Rectal smooth muscle tissue (tissue), 1 donor: ENCODE data around the gene EPHA1.

ENCODE experiments used
- H3K27ac ChIP-seq: one replicate; pipeline ENCODE4 v1.7.0; 2013; ENCODE audit warnings: low read depth, low read length, inconsistent platforms
- H3K27me3 ChIP-seq: one replicate; pipeline ENCODE4 v1.7.0; 2013; ENCODE audit warnings: low read length; ENCODE audit not compliant: control insufficient read depth, insufficient read depth
- H3K36me3 ChIP-seq: one replicate; pipeline ENCODE4 v1.7.0; 2013; ENCODE audit warnings: low read length; ENCODE audit not compliant: control insufficient read depth, insufficient read depth
- H3K4me1 ChIP-seq: one replicate; pipeline ENCODE4 v1.7.0; 2013; ENCODE audit warnings: low read length; ENCODE audit not compliant: control insufficient read depth, insufficient read depth
- H3K4me3 ChIP-seq: one replicate; pipeline ENCODE4 v1.7.0; 2013; ENCODE audit warnings: low read length
- H3K9ac ChIP-seq: one replicate; pipeline ENCODE4 v1.7.0; 2013; ENCODE audit warnings: low read length

Gene EPHA1

DNA sequence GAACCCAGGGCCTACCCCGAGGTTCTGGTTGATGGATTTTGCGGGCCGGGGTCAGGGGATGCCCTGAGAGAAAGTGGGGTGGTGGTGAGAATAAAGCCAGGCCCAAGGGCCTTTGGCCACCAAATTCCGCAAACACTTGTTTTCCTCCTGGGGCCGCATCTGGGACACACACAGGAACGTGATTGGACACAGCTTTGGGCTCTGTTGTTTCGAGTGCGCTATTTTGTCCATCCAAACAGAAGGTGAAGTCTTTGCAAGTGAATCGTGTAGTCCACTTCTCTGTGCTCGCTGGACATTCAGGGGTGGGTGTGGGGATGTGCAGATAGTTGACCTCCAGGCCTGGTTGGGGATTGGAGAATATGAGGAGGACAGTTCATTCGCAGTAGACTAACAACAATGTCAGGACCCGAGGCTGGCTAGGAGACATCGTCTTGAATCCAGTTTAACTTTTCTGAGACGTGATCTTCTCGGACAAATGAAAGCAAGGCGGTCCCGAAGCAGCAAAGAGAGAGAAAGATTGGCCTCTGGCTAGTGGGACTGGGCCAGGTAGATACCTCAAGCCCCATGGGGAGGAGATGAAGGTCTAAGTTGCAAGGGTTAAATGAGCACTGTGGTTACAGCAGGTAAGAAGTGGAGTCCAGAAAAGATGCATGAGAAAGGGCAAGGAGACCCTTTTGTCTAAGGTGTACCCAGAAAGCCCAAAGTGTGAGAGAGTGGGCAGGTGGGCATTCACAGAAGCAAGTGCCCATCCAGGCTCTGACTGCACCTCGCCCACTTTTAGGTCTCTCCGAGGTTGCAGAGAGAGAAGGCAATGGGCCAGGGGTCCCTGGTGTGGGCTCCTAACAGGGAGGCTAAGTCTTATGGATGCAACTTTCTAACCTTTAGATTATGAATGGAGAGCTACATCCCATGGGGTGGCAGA lies 45.4 kb downstream of the EPHA1 start:
- H3K27ac ChIP-seq: no peak overlapping the region
- H3K4me1 ChIP-seq: peaks cover 4% of the 10 kb centered on the region
- H3K36me3 ChIP-seq: no peaks in the 10 kb centered on the region
- H3K27me3 ChIP-seq: peaks cover 4% of the 10 kb centered on the region
- H3K9ac ChIP-seq: no peak overlapping the region
- peak overlapping the region; percentile 21 for H3K4me3 ChIP-seq

DNA sequence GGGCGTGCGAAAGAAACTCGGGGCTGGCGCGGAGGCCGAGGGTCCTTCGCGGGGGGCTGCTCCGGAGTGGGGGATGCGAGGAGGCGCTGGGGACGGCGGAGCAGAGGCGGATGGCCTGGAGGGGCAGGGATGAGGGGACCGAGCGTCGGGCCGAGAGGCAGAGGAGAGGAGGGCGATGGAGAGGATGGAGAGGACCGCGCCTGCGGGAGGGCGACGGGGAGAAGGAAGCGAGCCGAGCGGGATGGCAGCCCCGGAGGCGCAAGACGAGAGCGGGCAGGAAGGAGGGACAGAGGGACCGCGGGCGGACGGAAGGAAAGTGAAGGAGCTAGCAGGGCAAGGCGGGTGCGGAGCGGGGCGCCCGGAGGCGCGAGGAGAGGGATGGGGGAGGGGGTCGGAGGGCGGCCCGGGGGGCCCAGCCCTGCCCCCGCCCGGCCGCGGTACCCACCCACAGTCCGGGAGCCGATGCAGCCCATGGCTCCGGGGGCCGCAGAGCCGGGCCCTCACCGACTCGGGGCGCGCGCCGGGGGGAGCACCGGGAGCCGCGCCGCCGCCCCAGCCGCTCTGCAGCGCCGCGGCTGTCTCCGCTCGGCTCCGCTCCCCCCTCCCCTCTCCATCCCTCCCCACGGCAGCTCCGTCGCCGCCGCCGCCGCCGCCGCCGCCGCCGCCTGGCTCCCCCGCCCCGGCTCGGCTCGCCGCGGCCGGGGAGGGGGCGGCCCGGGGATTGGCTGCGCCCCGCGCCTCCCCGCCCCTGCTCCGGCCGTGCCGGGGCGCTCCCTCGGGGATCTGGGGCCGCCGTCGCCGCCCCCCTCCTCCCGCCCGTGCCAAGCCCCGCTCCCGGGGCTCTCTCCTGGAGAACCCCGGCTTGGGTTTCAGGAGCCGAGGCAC lies 46.3 kb downstream of the EPHA1 start, which contains the start of gene FAM131B:
Gene FAM131B (minus strand): TSS at position 583 of the 885 bp plus-strand sequence. CDS start 110 bp downstream, at position 473.
- peaks cover 4% of the 10 kb centered on the region for H3K27me3 ChIP-seq
- no peak within 1 kb of the TSS for H3K9ac ChIP-seq
- no peak within 1 kb of the TSS for H3K27ac ChIP-seq

GRCh38 chr7:143361552-143362130 lies 47.0 kb downstream of the EPHA1 start:
- Histone ChIP-seq H3K4me1 (no peaks in the 10 kb centered on the region), H3K27ac (no peak overlapping the region), H3K36me3 (no peaks in the 10 kb centered on the region), H3K27me3 (peaks cover 4% of the 10 kb centered on the region), H3K4me3 (peak overlapping the region; percentile 71), H3K9ac (no peak overlapping the region)

More for the DNA sequence above, 46.3 kb downstream of the EPHA1 start, which contains the start of gene FAM131B:
- H3K4me1 ChIP-seq: no peaks in the 10 kb centered on the region
- no peaks in the 10 kb centered on the region for H3K36me3 ChIP-seq
- H3K4me3 ChIP-seq: peak within 1 kb of the TSS; percentile 71

- Histone ChIP-seq H3K27ac (no peak overlapping the region), H3K27me3 (peaks cover 4% of the 10 kb centered on the region), H3K9ac (no peak overlapping the region), H3K36me3 (no peaks in the 10 kb centered on the region), H3K4me1 (no peaks in the 10 kb centered on the region), H3K4me3 (no peak overlapping the region)
These were observed 47.7 kb downstream of the EPHA1 start for GRCh38 chr7:143360788-143361551.

DNA sequence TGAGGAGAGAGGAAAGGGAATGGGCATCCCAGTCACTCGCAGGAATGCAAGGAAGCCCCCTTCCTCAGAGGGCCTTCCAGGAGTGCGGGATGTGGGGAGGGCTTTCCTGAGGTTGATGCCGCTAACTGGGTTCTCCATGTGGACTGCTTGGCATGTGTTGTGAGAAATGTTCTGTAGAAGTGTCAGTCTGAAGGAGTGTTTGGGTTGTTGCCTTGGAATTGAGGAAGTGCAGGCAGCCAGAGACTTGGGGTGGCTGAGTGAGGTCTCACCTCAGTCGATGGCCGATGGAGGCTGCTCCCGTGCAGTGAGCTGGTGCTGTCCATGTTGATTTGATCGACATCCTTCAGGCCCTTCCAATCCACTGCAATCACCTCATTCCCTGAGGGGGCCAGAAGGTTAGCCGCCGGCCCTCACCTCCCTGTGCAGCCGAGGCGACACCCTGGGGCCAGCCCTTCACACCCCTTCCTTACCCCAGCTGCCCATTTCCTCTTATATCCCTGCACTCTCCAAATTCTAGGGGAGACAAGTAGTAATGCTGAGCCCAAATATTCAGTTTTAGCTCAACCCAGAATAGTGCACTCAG lies 48.8 kb downstream of the EPHA1 start:
- H3K9ac ChIP-seq: no peak overlapping the region
- peaks cover 4% of the 10 kb centered on the region for H3K27me3 ChIP-seq

DNA sequence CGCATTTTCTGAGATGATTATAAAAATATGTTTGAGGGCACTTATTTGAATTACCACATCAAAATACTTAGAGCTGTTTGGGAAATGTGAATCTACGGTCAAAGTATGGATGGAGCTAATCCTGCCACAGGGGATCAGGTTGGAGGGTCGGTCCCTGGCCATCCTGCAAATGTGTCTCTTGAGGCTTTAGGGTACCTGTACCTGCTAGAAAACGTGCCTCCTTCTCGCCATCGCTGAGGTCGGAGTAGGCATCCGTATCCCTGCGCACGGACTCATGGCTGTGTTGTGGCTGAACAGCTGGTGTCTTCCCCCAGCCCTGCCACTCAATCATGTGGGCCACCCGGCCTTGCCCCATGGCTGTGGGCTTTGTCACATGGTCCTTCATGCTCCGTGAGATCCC lies 50.0 kb downstream of the EPHA1 start:
- Histone ChIP-seq H3K27ac (no peak overlapping the region), H3K4me3 (no peak overlapping the region), H3K4me1 (no peaks in the 10 kb centered on the region), H3K36me3 (no peaks in the 10 kb centered on the region), H3K9ac (no peak overlapping the region), H3K27me3 (peaks cover 4% of the 10 kb centered on the region)

More for the DNA sequence above, 48.8 kb downstream of the EPHA1 start:
- H3K4me1 ChIP-seq: no peaks in the 10 kb centered on the region
- no peak overlapping the region for H3K4me3 ChIP-seq
- no peak overlapping the region for H3K27ac ChIP-seq
- no peaks in the 10 kb centered on the region for H3K36me3 ChIP-seq

DNA sequence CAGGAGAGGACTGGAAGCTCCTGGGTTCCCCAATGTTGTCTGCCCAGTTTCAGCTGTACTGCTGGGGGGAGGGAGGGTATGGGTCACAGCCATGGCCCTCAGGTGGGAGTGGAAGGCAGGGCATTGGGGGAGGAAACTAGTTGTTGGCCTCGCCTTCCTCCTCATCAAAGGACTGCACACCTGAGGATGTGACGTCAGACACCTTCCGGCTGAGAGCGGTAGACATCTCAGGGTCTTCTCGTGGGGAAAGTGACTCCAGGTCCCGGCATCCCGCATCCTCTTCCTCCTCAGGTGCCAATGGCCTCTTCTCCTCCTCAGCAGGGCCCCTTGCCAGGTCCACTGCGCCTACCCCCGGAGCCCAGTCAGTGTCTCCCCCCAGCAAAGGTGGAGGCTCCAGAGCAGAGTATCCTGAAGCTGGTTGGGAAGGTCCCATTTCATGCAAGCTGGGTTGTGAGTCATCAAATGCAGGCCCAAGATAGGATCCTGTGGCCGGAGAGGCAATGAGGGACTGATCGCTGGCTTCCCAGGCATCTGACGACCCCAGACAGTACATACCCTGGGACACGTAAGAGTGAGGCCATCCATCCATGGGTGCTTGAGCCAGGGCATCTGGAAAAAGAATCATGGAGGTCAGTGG lies 52.1 kb downstream of the EPHA1 start:
- Histone ChIP-seq H3K27ac (no peak overlapping the region), H3K36me3 (no peaks in the 10 kb centered on the region), H3K4me3 (no peak overlapping the region), H3K27me3 (peaks cover 4% of the 10 kb centered on the region), H3K4me1 (no peaks in the 10 kb centered on the region), H3K9ac (no peak overlapping the region)

DNA sequence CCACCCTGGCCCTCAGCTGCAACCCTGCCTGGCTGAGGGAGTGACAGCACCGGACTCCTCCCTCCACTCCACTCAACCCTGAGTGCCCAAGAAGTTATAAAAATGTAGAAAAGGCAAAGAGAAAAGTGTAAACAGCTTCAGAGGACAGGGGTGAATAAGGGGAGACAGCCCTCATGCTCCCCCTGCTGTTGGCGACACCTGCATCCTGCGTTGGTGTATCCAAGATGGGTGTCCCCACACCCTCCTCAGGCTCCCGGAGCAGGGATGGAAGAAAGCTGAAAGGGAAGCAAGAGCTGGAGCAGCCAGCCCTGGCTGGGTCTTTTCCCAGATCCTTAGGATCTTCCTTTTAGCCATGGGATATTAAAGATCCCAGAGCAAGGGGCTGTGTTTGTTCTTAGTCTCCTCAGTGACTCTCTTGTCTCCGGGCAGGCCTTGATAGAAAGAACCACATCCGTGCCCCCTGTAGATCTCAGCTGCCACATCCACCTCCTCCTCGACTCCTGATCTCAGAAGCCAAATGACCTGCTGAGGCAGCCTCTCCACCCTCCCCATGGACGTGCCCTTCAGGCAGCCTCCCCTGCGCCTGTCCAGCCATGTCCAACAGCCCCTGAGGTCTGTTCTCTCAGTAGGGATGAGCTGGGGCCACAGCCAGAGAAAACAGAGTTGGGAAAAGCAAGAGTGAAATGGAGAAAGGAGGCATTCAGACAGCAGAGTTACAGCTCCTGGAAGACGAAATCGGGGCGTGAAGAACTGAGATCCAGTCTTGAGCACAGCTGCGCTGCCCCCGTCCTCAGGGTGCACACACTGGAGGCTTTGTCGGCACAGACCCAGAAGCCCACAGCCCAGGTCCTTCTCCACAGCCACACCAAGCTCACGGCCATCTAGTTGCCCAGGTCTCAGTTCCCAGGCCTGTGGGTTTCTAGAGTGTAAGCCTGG lies 52.9 kb downstream of the EPHA1 start:
- Histone ChIP-seq H3K4me1 (no peaks in the 10 kb centered on the region), H3K27me3 (peaks cover 1% of the 10 kb centered on the region), H3K27ac (no peak overlapping the region), H3K36me3 (no peaks in the 10 kb centered on the region), H3K4me3 (no peak overlapping the region), H3K9ac (no peak overlapping the region)

- no peak overlapping the region for H3K4me3 ChIP-seq
- H3K27me3 ChIP-seq: no peaks in the 10 kb centered on the region
- H3K4me1 ChIP-seq: no peaks in the 10 kb centered on the region
- no peak overlapping the region for H3K9ac ChIP-seq
- no peaks in the 10 kb centered on the region for H3K36me3 ChIP-seq
- H3K27ac ChIP-seq: no peak overlapping the region
These were observed 53.7 kb downstream of the EPHA1 start for GRCh38 chr7:143354965-143355364.

- H3K4me1 ChIP-seq: no peaks in the 10 kb centered on the region
- H3K27ac ChIP-seq: no peak overlapping the region
- no peak overlapping the region for H3K4me3 ChIP-seq
- no peaks in the 10 kb centered on the region for H3K27me3 ChIP-seq
- no peak overlapping the region for H3K9ac ChIP-seq
- H3K36me3 ChIP-seq: no peaks in the 10 kb centered on the region
These were observed 54.3 kb downstream of the EPHA1 start for GRCh38 chr7:143354376-143354775.
